ENCODE data around the gene CCDC106. TPM values are rescaled to one million over a fixed set of nuclear protein-coding genes. Genes with fewer than 3 reads are reported as not detected.
A peak's percentile ranks its signal among the peaks of the same experiment; 100 is the strongest.

The CCDC106 gene
- total RNA-seq, 1 experiment from 2014 or later = 47.8 TPM

DNA sequence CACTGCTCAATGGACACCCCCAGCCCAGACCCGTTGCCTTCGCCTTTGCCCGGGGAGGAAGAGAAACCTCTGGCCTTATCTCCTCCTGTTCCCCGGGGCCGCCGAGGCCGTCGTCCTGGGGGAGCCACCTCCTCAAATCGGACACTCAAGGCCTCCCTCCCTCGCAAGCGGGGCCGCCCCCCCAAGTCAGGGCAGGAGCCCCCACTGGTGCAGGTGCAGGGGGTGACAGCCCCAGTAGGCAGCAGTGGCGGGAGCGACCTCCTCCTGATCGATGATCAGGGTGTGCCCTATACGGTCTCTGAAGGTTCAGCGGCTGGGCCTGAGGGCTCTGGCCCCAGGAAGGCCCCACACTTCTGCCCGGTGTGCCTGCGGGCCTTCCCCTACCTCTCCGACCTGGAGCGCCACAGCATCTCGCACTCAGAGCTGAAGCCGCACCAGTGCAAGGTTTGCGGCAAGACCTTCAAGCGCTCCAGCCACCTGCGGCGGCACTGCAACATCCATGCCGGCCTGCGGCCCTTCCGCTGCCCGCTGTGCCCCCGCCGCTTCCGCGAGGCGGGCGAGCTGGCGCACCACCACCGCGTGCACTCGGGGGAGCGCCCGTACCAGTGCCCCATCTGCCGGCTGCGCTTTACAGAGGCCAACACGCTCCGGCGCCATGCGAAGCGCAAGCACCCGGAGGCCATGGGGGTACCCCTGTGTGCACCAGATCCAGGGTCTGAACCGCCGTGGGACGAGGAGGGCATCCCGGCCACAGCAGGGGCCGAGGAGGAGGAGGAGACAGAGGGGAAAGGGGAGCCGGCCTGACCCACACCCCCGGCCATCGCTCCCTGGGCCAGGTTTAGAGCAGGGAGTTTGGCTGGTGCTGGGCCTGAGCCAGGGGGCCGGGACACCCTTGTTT is 45.7 kb upstream of the CCDC106 start:
- BruUV-seq (replicated peaks) = no TSS peak
- ChIA-PET POLR2A (no interaction called here), CTCF (no interaction called here)
- no peaks in the 10 kb centered on the region for H3K9me3 ChIP-seq (ENCODE audit: control insufficient read depth, insufficient read depth, low read depth, low read length)
- H3K27me3 ChIP-seq (ENCODE audit: control insufficient read depth, insufficient read depth, low read length) = no peaks in the 10 kb centered on the region
- in situ Hi-C loops (cut with HindIII; ENCODE audit: low pct_unique_long_range_greater_than_20kb, low sequenced_read_pairs) = no loop called here
- no peak overlapping the region for H3K27ac ChIP-seq (ENCODE audit: low read length)
- no peak for ATAC-seq
- no peaks in the 10 kb centered on the region for H3K36me3 ChIP-seq (ENCODE audit: control insufficient read depth, insufficient read depth, low read length)
- no peak for DNase-seq (ENCODE audit: low read depth, low spot score)
- TF ChIP-seq POLR2AphosphoS5 (IDR thresholded peaks at IDR 0.05; ENCODE audit: low read depth, low read length) (no peak), TCF7L2 (IDR thresholded peaks at IDR 0.05; ENCODE audit: low read depth, low read length) (no peak)
- TF ChIP-seq, protein P1, sequence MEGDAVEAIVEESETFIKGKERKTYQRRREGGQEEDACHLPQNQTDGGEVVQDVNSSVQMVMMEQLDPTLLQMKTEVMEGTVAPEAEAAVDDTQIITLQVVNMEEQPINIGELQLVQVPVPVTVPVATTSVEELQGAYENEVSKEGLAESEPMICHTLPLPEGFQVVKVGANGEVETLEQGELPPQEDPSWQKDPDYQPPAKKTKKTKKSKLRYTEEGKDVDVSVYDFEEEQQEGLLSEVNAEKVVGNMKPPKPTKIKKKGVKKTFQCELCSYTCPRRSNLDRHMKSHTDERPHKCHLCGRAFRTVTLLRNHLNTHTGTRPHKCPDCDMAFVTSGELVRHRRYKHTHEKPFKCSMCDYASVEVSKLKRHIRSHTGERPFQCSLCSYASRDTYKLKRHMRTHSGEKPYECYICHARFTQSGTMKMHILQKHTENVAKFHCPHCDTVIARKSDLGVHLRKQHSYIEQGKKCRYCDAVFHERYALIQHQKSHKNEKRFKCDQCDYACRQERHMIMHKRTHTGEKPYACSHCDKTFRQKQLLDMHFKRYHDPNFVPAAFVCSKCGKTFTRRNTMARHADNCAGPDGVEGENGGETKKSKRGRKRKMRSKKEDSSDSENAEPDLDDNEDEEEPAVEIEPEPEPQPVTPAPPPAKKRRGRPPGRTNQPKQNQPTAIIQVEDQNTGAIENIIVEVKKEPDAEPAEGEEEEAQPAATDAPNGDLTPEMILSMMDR (IDR thresholded peaks at IDR 0.05) = no peak
- H3K4me3 ChIP-seq (ENCODE audit: low read depth in 2 of 2, low read length in 2 of 2) = no peak overlapping the region
- peaks cover 21% of the 10 kb centered on the region for H3K4me1 ChIP-seq (ENCODE audit: control insufficient read depth, insufficient read depth, low read length)
- intact Hi-C loops (cut with micrococcal nuclease; ENCODE audit: unreplicated experiment) = no loop called here

DNA sequence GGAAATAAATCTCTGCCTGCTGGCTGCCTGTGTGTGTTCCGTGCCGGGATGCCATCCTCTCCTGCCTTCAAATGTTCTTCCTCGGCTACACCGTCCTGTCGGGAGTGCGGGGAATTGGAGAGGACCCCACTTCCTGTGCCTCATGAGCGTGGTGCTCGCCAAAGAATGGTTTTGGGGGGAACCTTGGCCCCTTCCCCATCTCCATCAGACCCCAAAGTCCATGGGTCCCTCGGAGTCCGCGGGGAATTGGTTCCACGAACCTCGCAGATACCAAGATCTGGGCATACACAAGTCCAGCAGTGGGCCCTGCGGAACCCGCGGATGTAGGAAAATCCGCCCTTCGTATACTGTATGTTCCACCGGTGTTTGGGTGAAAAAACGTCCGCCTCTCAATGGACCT is 44.9 kb upstream of the CCDC106 start:
- no peaks in the 10 kb centered on the region for H3K27me3 ChIP-seq (ENCODE audit: control insufficient read depth, insufficient read depth, low read length)
- no peaks in the 10 kb centered on the region for H3K36me3 ChIP-seq (ENCODE audit: control insufficient read depth, insufficient read depth, low read length)
- in situ Hi-C loops (cut with HindIII; ENCODE audit: low pct_unique_long_range_greater_than_20kb, low sequenced_read_pairs) (no loop called here), intact Hi-C loops (cut with micrococcal nuclease; ENCODE audit: unreplicated experiment) (no loop called here)
- ATAC-seq = no peak
- no peaks in the 10 kb centered on the region for H3K9me3 ChIP-seq (ENCODE audit: control insufficient read depth, insufficient read depth, low read depth, low read length)
- POLR2A ChIA-PET = no interaction called here
- TF ChIP-seq SIN3A (IDR thresholded peaks at IDR 0.05; ENCODE audit: borderline replicate concordance, insufficient read depth, low read depth, low read length) (no peak), POLR2AphosphoS5 (IDR thresholded peaks at IDR 0.05; ENCODE audit: low read depth, low read length) (no peak), TCF7L2 (IDR thresholded peaks at IDR 0.05; ENCODE audit: low read depth, low read length) (no peak)
- TF ChIP-seq, protein P2, sequence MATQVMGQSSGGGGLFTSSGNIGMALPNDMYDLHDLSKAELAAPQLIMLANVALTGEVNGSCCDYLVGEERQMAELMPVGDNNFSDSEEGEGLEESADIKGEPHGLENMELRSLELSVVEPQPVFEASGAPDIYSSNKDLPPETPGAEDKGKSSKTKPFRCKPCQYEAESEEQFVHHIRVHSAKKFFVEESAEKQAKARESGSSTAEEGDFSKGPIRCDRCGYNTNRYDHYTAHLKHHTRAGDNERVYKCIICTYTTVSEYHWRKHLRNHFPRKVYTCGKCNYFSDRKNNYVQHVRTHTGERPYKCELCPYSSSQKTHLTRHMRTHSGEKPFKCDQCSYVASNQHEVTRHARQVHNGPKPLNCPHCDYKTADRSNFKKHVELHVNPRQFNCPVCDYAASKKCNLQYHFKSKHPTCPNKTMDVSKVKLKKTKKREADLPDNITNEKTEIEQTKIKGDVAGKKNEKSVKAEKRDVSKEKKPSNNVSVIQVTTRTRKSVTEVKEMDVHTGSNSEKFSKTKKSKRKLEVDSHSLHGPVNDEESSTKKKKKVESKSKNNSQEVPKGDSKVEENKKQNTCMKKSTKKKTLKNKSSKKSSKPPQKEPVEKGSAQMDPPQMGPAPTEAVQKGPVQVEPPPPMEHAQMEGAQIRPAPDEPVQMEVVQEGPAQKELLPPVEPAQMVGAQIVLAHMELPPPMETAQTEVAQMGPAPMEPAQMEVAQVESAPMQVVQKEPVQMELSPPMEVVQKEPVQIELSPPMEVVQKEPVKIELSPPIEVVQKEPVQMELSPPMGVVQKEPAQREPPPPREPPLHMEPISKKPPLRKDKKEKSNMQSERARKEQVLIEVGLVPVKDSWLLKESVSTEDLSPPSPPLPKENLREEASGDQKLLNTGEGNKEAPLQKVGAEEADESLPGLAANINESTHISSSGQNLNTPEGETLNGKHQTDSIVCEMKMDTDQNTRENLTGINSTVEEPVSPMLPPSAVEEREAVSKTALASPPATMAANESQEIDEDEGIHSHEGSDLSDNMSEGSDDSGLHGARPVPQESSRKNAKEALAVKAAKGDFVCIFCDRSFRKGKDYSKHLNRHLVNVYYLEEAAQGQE (IDR thresholded peaks at IDR 0.05; ENCODE audit: insufficient read depth in 1 of 2, low read depth in 2 of 2, low read length in 1 of 2) = no peak
- TF ChIP-seq, protein P1 (IDR thresholded peaks at IDR 0.05) = no peak
- CTCF ChIA-PET = no interaction called here
- no peak overlapping the region for H3K4me3 ChIP-seq (ENCODE audit: low read depth in 2 of 2, low read length in 2 of 2)
- no TSS peak for BruUV-seq (replicated peaks)
- DNase-seq (ENCODE audit: low read depth, low spot score) = no peak
- peak overlapping the region; percentile 51 for H3K27ac ChIP-seq (ENCODE audit: low read length)
- H3K4me1 ChIP-seq (ENCODE audit: control insufficient read depth, insufficient read depth, low read length) = peaks cover 21% of the 10 kb centered on the region
